ENCODE data around the gene RNF208.

- TF ChIP-seq JUN (IDR thresholded peaks at IDR 0.05) (no peak), EP300 (IDR thresholded peaks at IDR 0.05) (no peak), CTCF (IDR thresholded peaks at IDR 0.05) (no peak), MAZ (IDR thresholded peaks at IDR 0.05; ENCODE audit: borderline replicate concordance, low read depth, low read length) (no peak), CEBPB (IDR thresholded peaks at IDR 0.05) (no peak), SREBF2 (IDR thresholded peaks at IDR 0.05) (no peak), NPAS2 (CRISPR knock-in tag; IDR thresholded peaks at IDR 0.05; ENCODE audit: borderline replicate concordance) (no peak), POLR2A (IDR thresholded peaks at IDR 0.05; ENCODE audit: low read length) (no peak), KDM5A (IDR thresholded peaks at IDR 0.05) (no peak), MYC (IDR thresholded peaks at IDR 0.05; ENCODE audit: borderline replicate concordance, low read length) (no peak), ESRRA (IDR thresholded peaks at IDR 0.05; ENCODE audit: borderline replicate concordance, low read length) (no peak), PBX3 (IDR thresholded peaks at IDR 0.05) (no peak), KDM1A (IDR thresholded peaks at IDR 0.05; ENCODE audit: low read depth) (no peak)
Observed at GRCh38 chr9:137236936-137237421, 14.9 kb upstream of the RNF208 start.
